Neural progenitor cell (in vitro differentiated cells): ENCODE results near the gene FHOD1. TPM values are rescaled to one million over a fixed set of nuclear protein-coding genes. Genes with fewer than 3 reads are reported as not detected.

Source experiments
- DNase-seq: peaks from one replicate; pipeline ENCODE4 v3.0.0-alpha.2; 2016; ENCODE audit warnings: low spot score
- H2AFZ ChIP-seq: fragments of 200-600 bp; sonication (generic); replicated peaks from 2 replicates; pipeline ENCODE4 v1.6.1; 2016; ENCODE audit warnings: antibody characterized with exemption
- H3F3A ChIP-seq: fragments of 200-600 bp; sonication (generic); 2 replicates; pipeline ENCODE4 v1.6.1; 2016; ENCODE audit warnings: antibody characterized with exemption, low read depth
- H3K27ac ChIP-seq: fragments of 200-600 bp; sonication (generic); 2 replicates; pipeline ENCODE4 v1.5.1; 2016; ENCODE audit warnings: mild to moderate bottlenecking
- H3K27me3 ChIP-seq: fragments of 200-600 bp; sonication (generic); 2 replicates; pipeline ENCODE4 v1.6.1; 2016; ENCODE audit warnings: mild to moderate bottlenecking, moderate library complexity
- H3K36me3 ChIP-seq: fragments of 200-600 bp; sonication (generic); 2 replicates; pipeline ENCODE4 v1.5.1; 2016
- H3K4me1 ChIP-seq: fragments of 200-600 bp; sonication (generic); 2 replicates; pipeline ENCODE4 v1.6.1; 2016; ENCODE audit warnings: mixed run types
- H3K4me2 ChIP-seq: fragments of 200-600 bp; sonication (generic); 2 replicates; pipeline ENCODE4 v1.6.1; 2016
- H3K4me3 ChIP-seq: fragments of 200-600 bp; sonication (generic); 2 replicates; pipeline ENCODE4 v1.5.1; 2016
- H3K79me2 ChIP-seq: fragments of 200-600 bp; sonication (generic); 2 replicates; pipeline ENCODE4 v1.6.1; 2016; ENCODE audit warnings: low read depth
- H3K9ac ChIP-seq: fragments of 200-600 bp; sonication (generic); 2 replicates; pipeline ENCODE4 v1.6.1; 2016
- H3K9me3 ChIP-seq: fragments of 200-600 bp; sonication (generic); 2 replicates; pipeline ENCODE4 v1.5.1; 2016; ENCODE audit warnings: low read depth
- H4K20me1 ChIP-seq: fragments of 200-600 bp; sonication (generic); 2 replicates; pipeline ENCODE4 v1.6.1; 2016; ENCODE audit warnings: low read depth
- H3K27ac Mint-ChIP-seq: 3 replicates; pipeline ENCODE4 v1.8.0; 2021; ENCODE audit warnings: mixed read lengths
- H3K27me3 Mint-ChIP-seq: 2 replicates; pipeline ENCODE4 v1.8.0; 2022; ENCODE audit warnings: low read depth, mild to moderate bottlenecking, inconsistent platforms, moderate library complexity, mixed read lengths; ENCODE audit not compliant: insufficient read depth
- H3K36me3 Mint-ChIP-seq: 3 replicates; pipeline ENCODE4 v1.8.0; 2021; ENCODE audit warnings: mixed read lengths
- H3K4me1 Mint-ChIP-seq: 3 replicates; pipeline ENCODE4 v1.8.0; 2021; ENCODE audit warnings: mixed read lengths
- H3K4me3 Mint-ChIP-seq: 3 replicates; pipeline ENCODE4 v1.8.0; 2021; ENCODE audit warnings: mild to moderate bottlenecking, moderate library complexity, mixed read lengths
- H3K9me3 Mint-ChIP-seq: 3 replicates; pipeline ENCODE4 v1.8.0; 2020; ENCODE audit warnings: mixed read lengths
- CTCF ChIP-seq: fragments of 200-600 bp; sonication (generic); IDR thresholded peaks from 2 replicates; pipeline ENCODE4 v1.5.1; 2017; ENCODE audit warnings: antibody characterized with exemption, mild to moderate bottlenecking
- EZH2 ChIP-seq: fragments of 200-600 bp; sonication (generic); IDR thresholded peaks from 2 replicates; pipeline ENCODE4 v1.6.1; 2017; ENCODE audit warnings: antibody characterized with exemption, mild to moderate bottlenecking, moderate library complexity
- EZH2phosphoT487 ChIP-seq: fragments of 200-600 bp; sonication (generic); IDR thresholded peaks from 2 replicates; pipeline ENCODE4 v1.6.1; 2017; ENCODE audit warnings: antibody characterized with exemption
- total RNA-seq: library from RNA; depleted of rRNA; stranded (reverse); fragments of >200 nt; gene quantifications from 2 replicates; pipeline ENCODE4 v1.2.3, GENCODE V29; 2015; ENCODE audit warnings: low replicate concordance

The FHOD1 gene
- total RNA-seq, 1 donor from 2014 or later: 5.5 TPM

DNA sequence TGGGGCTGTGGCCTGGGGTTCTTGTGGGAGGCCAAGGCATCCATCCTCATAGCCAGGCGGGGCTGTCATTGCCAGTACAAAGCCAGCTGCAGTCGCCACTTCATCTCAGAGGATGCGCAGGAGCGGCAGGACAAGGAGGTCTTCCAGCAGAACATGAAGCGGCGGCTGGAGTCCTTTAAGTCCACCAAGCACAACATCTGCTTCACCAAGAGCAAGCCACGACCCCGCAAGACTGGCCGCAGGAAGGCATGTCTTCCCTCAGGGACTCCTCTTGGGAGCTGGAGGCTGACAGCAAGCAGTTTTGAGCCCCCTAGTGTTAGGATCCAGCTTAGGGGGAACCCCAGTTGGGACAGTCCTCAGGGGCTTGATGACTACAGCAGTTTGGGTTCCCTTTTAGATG lies 17.0 kb upstream of the FHOD1 start:
- Histone ChIP-seq H3K36me3 (no peaks in the 10 kb centered on the region), H2AFZ (no peak overlapping the region), H3K27ac (no peak overlapping the region), H3K27me3 (no peaks in the 10 kb centered on the region), H4K20me1 (no peaks in the 10 kb centered on the region), H3K9me3 (no peaks in the 10 kb centered on the region), H3K4me2 (no peak overlapping the region), H3K79me2 (no peaks in the 10 kb centered on the region), H3K9ac (no peak overlapping the region), H3K4me3 (no peak overlapping the region), H3K4me1 (no peaks in the 10 kb centered on the region), H3F3A (no peaks in the 10 kb centered on the region)
- Mint-ChIP-seq H3K27me3 (peaks cover 5% of the 10 kb centered on the region), H3K4me1 (peaks cover 5% of the 10 kb centered on the region), H3K4me3 (no peak overlapping the region), H3K36me3 (no peaks in the 10 kb centered on the region), H3K27ac (no peak overlapping the region), H3K9me3 (peaks cover 2% of the 10 kb centered on the region)
- DNase-seq: peak; percentile 38
- TF ChIP-seq CTCF (peak; percentile 35), EZH2phosphoT487 (no peak)

DNA sequence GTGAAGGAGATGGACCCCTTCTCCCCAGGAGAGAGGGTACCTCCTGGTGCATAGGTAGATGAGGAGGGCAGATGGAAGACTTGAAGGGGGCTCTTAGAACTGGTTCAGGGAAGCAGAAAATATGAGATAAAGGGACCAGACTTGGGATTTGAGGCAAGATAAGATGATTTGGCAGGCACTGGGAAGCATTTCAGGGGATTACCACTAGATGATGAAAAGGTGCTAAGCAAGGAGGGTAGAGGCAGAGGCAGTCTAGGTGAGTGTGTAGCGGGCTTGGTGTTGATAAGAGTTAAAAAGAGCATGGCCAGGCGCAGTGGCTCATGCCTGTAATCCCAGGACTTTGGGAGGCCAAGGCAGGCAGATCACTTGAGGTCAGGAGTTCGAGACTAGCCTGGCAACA lies 15.9 kb upstream of the FHOD1 start:
- no peaks in the 10 kb centered on the region for H3K36me3 ChIP-seq
- H3K4me2 ChIP-seq: no peak overlapping the region
- no peak overlapping the region for H3K27ac ChIP-seq
- no peaks in the 10 kb centered on the region for H3K36me3 Mint-ChIP-seq
- H3K9me3 ChIP-seq: no peaks in the 10 kb centered on the region
- peaks cover 5% of the 10 kb centered on the region for H3K4me1 Mint-ChIP-seq
- H3K9me3 Mint-ChIP-seq: peaks cover 2% of the 10 kb centered on the region
- H3K4me3 ChIP-seq: no peak overlapping the region
- no peaks in the 10 kb centered on the region for H3K27me3 ChIP-seq
- H3F3A ChIP-seq: no peaks in the 10 kb centered on the region
- no peaks in the 10 kb centered on the region for H4K20me1 ChIP-seq
- no peak overlapping the region for H2AFZ ChIP-seq
- TF ChIP-seq CTCF (no peak), EZH2phosphoT487 (no peak), EZH2 (no peak)
- H3K79me2 ChIP-seq: no peaks in the 10 kb centered on the region
- peaks cover 5% of the 10 kb centered on the region for H3K27me3 Mint-ChIP-seq
- no peak overlapping the region for H3K9ac ChIP-seq
- no peaks in the 10 kb centered on the region for H3K4me1 ChIP-seq
- no peak overlapping the region for H3K4me3 Mint-ChIP-seq
- no peak overlapping the region for H3K27ac Mint-ChIP-seq
- DNase-seq: no peak

DNA sequence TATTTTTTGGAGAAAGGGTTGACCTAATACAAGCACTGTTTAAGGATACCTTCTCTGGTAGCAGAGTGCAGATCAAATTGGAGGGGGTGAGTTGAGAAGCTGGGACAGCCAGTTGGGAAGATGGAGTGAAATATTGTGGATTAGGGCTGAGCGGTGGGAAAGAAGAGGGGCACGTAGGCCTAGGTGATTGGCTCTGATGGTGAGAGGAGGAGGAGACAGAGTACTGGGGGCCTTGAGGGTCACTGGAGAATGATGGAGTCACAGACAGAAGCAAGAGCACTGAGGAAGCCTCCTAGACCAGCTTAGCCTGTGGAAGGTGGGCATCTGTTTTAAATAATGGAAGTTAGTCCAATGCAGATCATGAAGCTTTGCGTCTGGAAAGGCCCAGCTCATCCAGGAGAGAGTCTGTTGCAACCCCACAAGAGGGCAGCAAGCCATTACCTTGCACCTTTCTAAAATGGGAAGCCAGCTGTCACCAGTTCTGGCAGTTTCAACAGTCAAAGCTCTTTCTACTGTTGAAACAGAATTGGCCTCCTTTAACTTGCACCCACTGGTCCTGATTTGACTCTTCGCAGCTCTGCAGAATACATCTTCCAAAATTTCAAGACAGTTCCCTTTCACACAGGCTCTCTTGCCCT lies 13.3 kb upstream of the FHOD1 start:
- Histone ChIP-seq H3K79me2 (no peaks in the 10 kb centered on the region), H3K36me3 (no peaks in the 10 kb centered on the region), H4K20me1 (no peaks in the 10 kb centered on the region), H3K4me3 (no peak overlapping the region), H3K27ac (no peak overlapping the region), H2AFZ (peak overlapping the region; percentile 28), H3K9ac (no peak overlapping the region), H3K4me2 (no peak overlapping the region), H3F3A (no peaks in the 10 kb centered on the region), H3K27me3 (no peaks in the 10 kb centered on the region), H3K9me3 (no peaks in the 10 kb centered on the region), H3K4me1 (no peaks in the 10 kb centered on the region)
- Mint-ChIP-seq H3K9me3 (no peaks in the 10 kb centered on the region), H3K27me3 (peaks cover 5% of the 10 kb centered on the region), H3K4me1 (peaks cover 5% of the 10 kb centered on the region), H3K27ac (no peak overlapping the region), H3K36me3 (no peaks in the 10 kb centered on the region), H3K4me3 (no peak overlapping the region)
- peak; percentile 64 for DNase-seq
- TF ChIP-seq CTCF (peak; percentile 61), EZH2 (no peak), EZH2phosphoT487 (no peak)
